Mesenchymal stem cell (in vitro differentiated cells and primary cell): ENCODE measurements around the gene RYR2.
"Not testable (repeated sequence)": the region's sequence is repeated elsewhere in the genome, so short reads cannot be mapped to it uniquely, and the experiment has no call there.

Experiments used
- DNase-seq: peaks from one replicate; pipeline ENCODE4 v3.0.0-alpha.2; 2013
- H2AFZ ChIP-seq: one replicate; pipeline ENCODE4 v1.6.1; 2013; ENCODE audit warnings: low read depth, mild to moderate bottlenecking, control low read depth, inconsistent platforms, low read length, moderate library complexity
- H2AK5ac ChIP-seq: 2 replicates; pipeline ENCODE4 v1.6.1; 2013; ENCODE audit warnings: low read length, moderate library complexity, mild to moderate bottlenecking, inconsistent platforms; ENCODE audit not compliant: severe bottlenecking
- H2BK120ac ChIP-seq: one replicate; pipeline ENCODE4 v1.6.1; 2013; ENCODE audit warnings: low read depth, mild to moderate bottlenecking, inconsistent platforms, low read length, moderate library complexity
- H2BK12ac ChIP-seq, 2 experiments: one replicate each; pipeline ENCODE4 v1.6.1; 2013; ENCODE audit warnings: inconsistent platforms in 2 of 2, low read length in 2 of 2, mild to moderate bottlenecking in 2 of 2, moderate library complexity in 2 of 2, control low read depth in 1 of 2
- H2BK15ac ChIP-seq: one replicate; pipeline ENCODE4 v1.6.1; 2013; ENCODE audit warnings: mild to moderate bottlenecking, low read depth, inconsistent platforms; ENCODE audit not compliant: poor library complexity, severe bottlenecking
- H2BK5ac ChIP-seq: 2 replicates; pipeline ENCODE4 v1.6.1; 2013; ENCODE audit warnings: low read depth, mild to moderate bottlenecking, low read length, control low read depth, inconsistent platforms; ENCODE audit not compliant: poor library complexity, severe bottlenecking
- H3K14ac ChIP-seq, 2 experiments: one replicate each; pipeline ENCODE4 v1.6.1; 2013; ENCODE audit warnings: inconsistent platforms in 2 of 2, low read length in 2 of 2, control low read depth in 1 of 2, mild to moderate bottlenecking in 1 of 2, moderate library complexity in 1 of 2
- H3K18ac ChIP-seq, 2 experiments: one replicate each; pipeline ENCODE4 v1.6.1; 2013; ENCODE audit warnings: inconsistent platforms in 2 of 2, low read length in 2 of 2, control low read depth in 1 of 2, low read depth in 1 of 2, mild to moderate bottlenecking in 1 of 2
- H3K23ac ChIP-seq, 2 experiments: one replicate each; pipeline ENCODE4 v1.6.1; 2013; ENCODE audit warnings: inconsistent platforms in 2 of 2, low read length in 2 of 2, mild to moderate bottlenecking in 2 of 2, moderate library complexity in 2 of 2, control low read depth in 1 of 2
- H3K27ac ChIP-seq: 2 replicates; pipeline ENCODE4 v1.5.1; 2013; ENCODE audit warnings: mild to moderate bottlenecking, moderate library complexity, low read length, control low read depth, inconsistent platforms; ENCODE audit not compliant: poor library complexity, severe bottlenecking
- H3K27me3 ChIP-seq, 2 experiments: 2 replicates each; pipeline versions ENCODE4 v1.6.1 to v1.7.0; 2013; ENCODE audit warnings: low read length in 2 of 2, mild to moderate bottlenecking in 2 of 2, moderate library complexity in 2 of 2, control low read depth in 1 of 2, inconsistent platforms in 1 of 2; ENCODE audit not compliant: control insufficient read depth in 1 of 2, insufficient read depth in 1 of 2
- H3K36me3 ChIP-seq, 2 experiments: 2 replicates each; pipeline versions ENCODE4 v1.6.1 to v1.7.0; 2013; ENCODE audit warnings: low read length in 2 of 2, control low read depth in 1 of 2, inconsistent platforms in 1 of 2, low read depth in 1 of 2, mild to moderate bottlenecking in 1 of 2; ENCODE audit not compliant: insufficient read depth in 2 of 2, control insufficient read depth in 1 of 2
- H3K4ac ChIP-seq, 2 experiments: one replicate each; pipeline ENCODE4 v1.6.1; 2013; ENCODE audit warnings: inconsistent platforms in 2 of 2, low read length in 2 of 2, mild to moderate bottlenecking in 2 of 2, moderate library complexity in 2 of 2, control low read depth in 1 of 2, low read depth in 1 of 2
- H3K4me1 ChIP-seq: 2 replicates; pipeline ENCODE4 v1.6.1; 2013; ENCODE audit warnings: low read depth, low read length, control low read depth; ENCODE audit not compliant: control insufficient read depth, insufficient read depth
- H3K4me2 ChIP-seq: 2 replicates; pipeline ENCODE4 v1.6.1; 2013; ENCODE audit warnings: low read length, mild to moderate bottlenecking, inconsistent platforms; ENCODE audit not compliant: poor library complexity, severe bottlenecking
- H3K4me3 ChIP-seq, 2 experiments: 2 replicates each; pipeline versions ENCODE4 v1.5.1 to v1.7.0; 2013; ENCODE audit warnings: low read length in 2 of 2, mild to moderate bottlenecking in 2 of 2, control low read depth in 1 of 2, low read depth in 1 of 2; ENCODE audit not compliant: insufficient read depth in 1 of 2
- H3K79me1 ChIP-seq: replicated peaks from 2 replicates; pipeline ENCODE4 v1.6.1; 2013; ENCODE audit warnings: mild to moderate bottlenecking, control low read depth, low read length, inconsistent platforms; ENCODE audit not compliant: poor library complexity, severe bottlenecking
- H3K9ac ChIP-seq: 2 replicates; pipeline ENCODE4 v1.7.0; 2013; ENCODE audit warnings: mild to moderate bottlenecking, low read length, moderate library complexity
- H3K9me3 ChIP-seq: 2 replicates; pipeline ENCODE4 v1.7.0; 2013; ENCODE audit warnings: mild to moderate bottlenecking, low read length; ENCODE audit not compliant: control insufficient read depth
- H4K8ac ChIP-seq: one replicate; pipeline ENCODE4 v1.6.1; 2013; ENCODE audit warnings: inconsistent platforms, mild to moderate bottlenecking, low read length, moderate library complexity
- H4K91ac ChIP-seq: one replicate; pipeline ENCODE4 v1.6.1; 2013; ENCODE audit warnings: mild to moderate bottlenecking, low read length, inconsistent platforms
- WGBS: methylation state at CpG from one replicate; pipeline ENCODE4 v1.1.7; 2013; ENCODE audit warnings: mixed read lengths; 5-methylcytosine and 5-hydroxymethylcytosine counted together

The RYR2 gene

DNA sequence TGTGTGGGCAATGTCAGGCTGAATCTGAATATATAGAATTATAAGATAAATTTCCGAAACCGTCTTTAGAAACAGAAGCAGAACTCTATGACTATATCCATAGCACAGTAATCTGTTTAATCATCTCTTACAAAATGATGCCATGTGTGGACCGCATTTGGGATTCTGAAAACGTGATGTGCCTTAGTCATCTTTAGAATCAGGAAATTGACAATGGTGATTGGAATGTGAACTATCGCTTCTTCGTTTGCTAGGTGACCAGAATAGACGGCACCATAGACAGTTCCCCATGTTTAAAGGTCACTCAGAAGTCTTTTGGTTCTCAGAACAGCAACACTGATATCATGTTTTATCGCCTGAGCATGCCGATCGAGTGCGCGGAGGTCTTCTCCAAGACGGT lies 548.4 kb downstream of the RYR2 start:
- Histone ChIP-seq H3K79me1 (no peaks in the 10 kb centered on the region), H3K4ac (no peak overlapping the region), H3K23ac (no peak overlapping the region), H3K9ac (no peak overlapping the region), H2BK15ac (no peak overlapping the region), H3K4me1 (no peaks in the 10 kb centered on the region), H4K8ac (no peak overlapping the region), H4K91ac (no peak overlapping the region), H2BK5ac (no peak overlapping the region), H3K4me2 (no peak overlapping the region), H3K14ac (no peak overlapping the region), H2BK12ac (no peak overlapping the region), H3K27ac (no peak overlapping the region), H3K27me3 (no peaks in the 10 kb centered on the region), H3K9me3 (peaks cover 21% of the 10 kb centered on the region), H2BK120ac (no peak overlapping the region), H3K4me3 (no peak overlapping the region), H3K18ac (no peak overlapping the region), H2AK5ac (no peak overlapping the region), H3K36me3 (no peaks in the 10 kb centered on the region), H2AFZ (no peak overlapping the region)
- DNase-seq = no peak
- WGBS = 72% methylated on average over 11 of the region's 13 CpGs

DNA sequence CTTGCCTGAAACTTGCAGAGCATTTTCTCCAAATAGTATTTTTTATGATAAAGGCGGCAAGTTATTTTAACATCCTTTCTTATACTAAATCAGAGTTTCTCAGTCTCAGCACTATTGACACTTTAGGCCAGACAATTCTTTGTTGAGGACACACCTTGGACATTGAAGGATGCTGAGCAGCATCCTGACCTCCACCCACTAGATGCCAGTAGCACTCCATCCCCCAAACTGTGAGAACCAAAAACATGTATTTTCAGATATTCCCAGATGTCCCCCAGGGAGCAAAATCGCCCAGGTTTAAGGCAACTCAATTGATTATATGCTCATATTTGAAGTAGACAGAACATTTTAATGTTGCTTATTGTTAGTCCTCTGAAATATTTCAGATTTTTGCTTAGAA lies 549.4 kb downstream of the RYR2 start:
- WGBS = 69% methylated on average over 2 of the region's 2 CpGs
- H2BK12ac ChIP-seq = no peak overlapping the region
- no peaks in the 10 kb centered on the region for H3K4me1 ChIP-seq
- H2BK15ac ChIP-seq = no peak overlapping the region
- H3K9me3 ChIP-seq = peaks cover 27% of the 10 kb centered on the region
- DNase-seq = no peak
- no peak overlapping the region for H2AK5ac ChIP-seq
- H3K4ac ChIP-seq = no peak overlapping the region
- H2BK120ac ChIP-seq = no peak overlapping the region
- H2BK5ac ChIP-seq = no peak overlapping the region
- no peaks in the 10 kb centered on the region for H3K27me3 ChIP-seq
- H3K18ac ChIP-seq = no peak overlapping the region
- no peak overlapping the region for H2AFZ ChIP-seq
- H3K4me2 ChIP-seq = no peak overlapping the region
- H3K27ac ChIP-seq = no peak overlapping the region
- no peak overlapping the region for H3K14ac ChIP-seq
- no peak overlapping the region for H3K9ac ChIP-seq
- no peak overlapping the region for H3K4me3 ChIP-seq
- H3K36me3 ChIP-seq = no peaks in the 10 kb centered on the region
- no peak overlapping the region for H4K91ac ChIP-seq
- no peaks in the 10 kb centered on the region for H3K79me1 ChIP-seq
- no peak overlapping the region for H3K23ac ChIP-seq
- H4K8ac ChIP-seq = no peak overlapping the region

DNA sequence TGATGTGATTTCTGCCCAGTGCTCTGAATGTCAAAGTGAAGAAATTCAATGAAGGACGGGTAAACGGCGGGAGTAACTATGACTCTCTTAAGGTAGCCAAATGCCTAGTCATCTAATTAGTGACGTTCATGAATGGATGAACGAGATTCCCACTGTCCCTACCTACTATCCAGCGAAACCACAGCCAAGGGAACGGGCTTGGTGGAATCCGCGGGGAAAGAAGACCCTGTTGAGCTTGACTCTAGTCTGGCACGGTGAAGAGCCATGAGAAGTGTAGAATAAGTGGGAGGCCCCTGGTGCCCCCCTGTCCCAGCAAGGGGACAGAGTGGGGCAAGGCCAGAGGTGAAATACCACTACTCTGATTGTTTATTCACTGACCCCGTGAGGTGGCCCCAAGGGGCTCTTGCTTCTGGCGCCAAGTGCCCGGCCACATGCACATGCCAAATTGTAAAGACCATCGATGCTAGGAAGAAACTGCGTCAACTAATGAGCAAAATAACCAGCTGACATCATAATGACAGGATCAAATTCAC lies 561.1 kb downstream of the RYR2 start:
- not testable (repeated sequence) for H3K79me1 ChIP-seq, H2BK15ac ChIP-seq, H3K14ac ChIP-seq, H3K4ac ChIP-seq, H4K91ac ChIP-seq, H3K27ac ChIP-seq, H2AK5ac ChIP-seq, H3K4me3 ChIP-seq, H3K9ac ChIP-seq, H3K18ac ChIP-seq, H3K4me2 ChIP-seq, DNase-seq, H2AFZ ChIP-seq, H4K8ac ChIP-seq, H3K4me1 ChIP-seq, H2BK12ac ChIP-seq, H3K27me3 ChIP-seq, H2BK120ac ChIP-seq, H3K23ac ChIP-seq, H2BK5ac ChIP-seq, H3K36me3 ChIP-seq
- 85% methylated on average over 13 of the region's 15 CpGs for WGBS
- H3K9me3 ChIP-seq = peaks cover 21% of the 10 kb centered on the region

DNA sequence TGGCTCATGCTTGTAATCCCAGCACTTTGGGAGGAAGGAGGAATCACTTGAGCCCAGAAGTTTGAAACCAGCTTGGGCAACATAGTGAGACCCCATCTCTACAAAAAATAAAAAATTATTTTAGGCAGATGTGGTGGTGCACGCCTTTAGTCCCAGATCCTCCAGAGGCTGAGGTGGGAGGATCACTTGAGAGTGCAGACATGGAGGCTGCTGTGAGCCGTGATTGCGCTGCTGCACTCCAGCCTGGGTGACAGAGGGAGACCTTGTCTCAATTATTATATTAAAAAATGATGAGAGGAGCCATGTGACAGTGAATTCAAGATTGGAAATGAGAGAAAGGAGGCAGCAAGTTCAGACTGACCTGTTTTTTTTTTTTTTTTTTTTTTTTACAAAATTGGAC lies 566.4 kb downstream of the RYR2 start:
- WGBS = 72% methylated on average over 3 of the region's 3 CpGs
- Histone ChIP-seq H2BK15ac (no peak overlapping the region), H4K91ac (no peak overlapping the region), H3K27me3 (no peaks in the 10 kb centered on the region), H3K9me3 (peaks cover 10% of the 10 kb centered on the region), H2AFZ (no peak overlapping the region), H3K4me3 (no peak overlapping the region), H2BK5ac (no peak overlapping the region), H3K4ac (no peak overlapping the region), H4K8ac (no peak overlapping the region), H3K79me1 (no peaks in the 10 kb centered on the region), H3K27ac (no peak overlapping the region), H2AK5ac (no peak overlapping the region), H2BK120ac (no peak overlapping the region), H3K9ac (no peak overlapping the region), H3K23ac (no peak overlapping the region), H3K18ac (no peak overlapping the region), H3K14ac (no peak overlapping the region), H3K4me2 (no peak overlapping the region), H3K36me3 (no peaks in the 10 kb centered on the region), H3K4me1 (no peaks in the 10 kb centered on the region), H2BK12ac (no peak overlapping the region)
- no peak for DNase-seq
